WI38 (cell line): ENCODE measurements around the gene MLANA.

Source experiments
- H3K4me3 ChIP-seq: 2 replicates; pipeline ENCODE4 v1.5.1; 2011; ENCODE audit warnings: low read depth, mild to moderate bottlenecking, control low read depth, low read length
- TF ChIP-seq, protein P1 (sequence below): IDR thresholded peaks from 2 replicates; pipeline ENCODE4 v1.5.1; 2012; ENCODE audit warnings: low read depth, mild to moderate bottlenecking, control low read depth, low read length

MLANA gene

DNA sequence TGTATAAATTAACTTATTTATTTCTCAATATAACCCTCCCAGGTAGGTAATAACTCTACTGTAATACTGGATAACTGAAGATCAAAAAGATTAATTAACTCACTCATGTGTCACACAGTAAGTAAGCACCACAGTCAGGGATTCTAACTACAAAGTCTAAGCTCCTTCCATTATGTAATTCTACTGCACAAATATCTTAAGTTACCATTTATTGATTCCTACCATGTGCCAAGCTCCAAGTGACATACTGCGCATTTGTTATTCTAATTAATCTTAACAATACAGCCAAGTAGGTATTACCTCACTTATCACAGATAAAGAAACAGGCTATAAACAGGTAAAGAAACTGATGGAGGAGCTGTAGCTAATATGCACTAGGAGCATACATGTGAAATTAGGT, 66.5 kb downstream of the MLANA start:
- TF ChIP-seq, protein P1, sequence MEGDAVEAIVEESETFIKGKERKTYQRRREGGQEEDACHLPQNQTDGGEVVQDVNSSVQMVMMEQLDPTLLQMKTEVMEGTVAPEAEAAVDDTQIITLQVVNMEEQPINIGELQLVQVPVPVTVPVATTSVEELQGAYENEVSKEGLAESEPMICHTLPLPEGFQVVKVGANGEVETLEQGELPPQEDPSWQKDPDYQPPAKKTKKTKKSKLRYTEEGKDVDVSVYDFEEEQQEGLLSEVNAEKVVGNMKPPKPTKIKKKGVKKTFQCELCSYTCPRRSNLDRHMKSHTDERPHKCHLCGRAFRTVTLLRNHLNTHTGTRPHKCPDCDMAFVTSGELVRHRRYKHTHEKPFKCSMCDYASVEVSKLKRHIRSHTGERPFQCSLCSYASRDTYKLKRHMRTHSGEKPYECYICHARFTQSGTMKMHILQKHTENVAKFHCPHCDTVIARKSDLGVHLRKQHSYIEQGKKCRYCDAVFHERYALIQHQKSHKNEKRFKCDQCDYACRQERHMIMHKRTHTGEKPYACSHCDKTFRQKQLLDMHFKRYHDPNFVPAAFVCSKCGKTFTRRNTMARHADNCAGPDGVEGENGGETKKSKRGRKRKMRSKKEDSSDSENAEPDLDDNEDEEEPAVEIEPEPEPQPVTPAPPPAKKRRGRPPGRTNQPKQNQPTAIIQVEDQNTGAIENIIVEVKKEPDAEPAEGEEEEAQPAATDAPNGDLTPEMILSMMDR: no peak
- no peak overlapping the region for H3K4me3 ChIP-seq

DNA sequence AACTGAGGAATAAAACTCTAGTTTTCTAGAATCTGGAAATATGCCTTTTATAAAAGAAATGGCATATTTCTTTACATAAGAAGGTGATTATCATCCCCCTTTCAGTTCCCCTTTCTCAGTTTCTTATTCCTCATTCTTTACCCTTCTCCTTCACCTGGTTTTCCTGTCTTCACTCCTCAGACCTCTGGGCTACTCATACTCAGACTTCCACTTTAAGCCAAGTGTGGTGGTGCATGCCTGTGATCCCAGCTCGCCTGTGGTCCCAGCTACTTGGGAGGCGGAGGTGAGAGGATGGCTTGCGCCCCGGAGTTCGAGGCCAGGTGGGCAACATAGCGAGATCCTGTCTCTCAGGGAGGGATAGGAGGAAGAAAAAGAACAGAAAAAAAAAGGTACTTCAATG, 67.6 kb downstream of the MLANA start:
- TF ChIP-seq, protein P1: no peak
- H3K4me3 ChIP-seq: no peak overlapping the region
